Peyer's patch (tissue), 4 donors: ENCODE measurements around the gene LDHB.

Experiments used
- POLR2A ChIP-seq, 2 donors: fragments of 450-650 bp; IDR thresholded peaks; one replicate each; pipeline ENCODE4 v1.5.1; 2017; ENCODE audit warnings: antibody characterized with exemption in 2 of 2, mild to moderate bottlenecking in 2 of 2, moderate library complexity in 2 of 2
- TF ChIP-seq, protein P1 (sequence below), 6 experiments: fragments of 450-650 bp in 4 of 6; fragments of 200-600 bp in 2 of 6; sonication (generic) in 1 of 6; IDR thresholded peaks; one replicate each; pipeline ENCODE4 v1.5.1; 2017 to 2019; ENCODE audit warnings: antibody characterized with exemption in 6 of 6, mild to moderate bottlenecking in 3 of 6, moderate library complexity in 1 of 6

DNA sequence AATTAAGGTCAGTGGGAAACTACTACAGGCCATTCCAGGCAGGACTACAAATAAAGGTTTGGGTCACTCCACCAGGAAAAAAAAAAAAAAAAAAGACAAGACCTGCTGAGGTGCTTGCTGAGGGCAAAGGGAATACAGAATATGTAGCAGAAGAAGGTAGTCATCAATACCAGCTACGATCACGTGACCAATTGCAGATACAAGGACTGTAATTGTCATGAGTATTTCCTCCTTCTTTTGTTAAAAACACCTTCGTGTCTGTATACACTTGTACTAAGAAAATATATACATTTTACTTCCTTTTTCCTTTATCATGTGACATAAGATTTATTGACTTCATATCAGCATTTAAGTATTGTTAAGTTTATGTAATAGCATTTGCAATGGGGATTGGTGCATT lies 72.2 kb downstream of the LDHB start:
- TF ChIP-seq POLR2A (IDR thresholded peaks at IDR 0.05): no peak
- TF ChIP-seq, protein P1, sequence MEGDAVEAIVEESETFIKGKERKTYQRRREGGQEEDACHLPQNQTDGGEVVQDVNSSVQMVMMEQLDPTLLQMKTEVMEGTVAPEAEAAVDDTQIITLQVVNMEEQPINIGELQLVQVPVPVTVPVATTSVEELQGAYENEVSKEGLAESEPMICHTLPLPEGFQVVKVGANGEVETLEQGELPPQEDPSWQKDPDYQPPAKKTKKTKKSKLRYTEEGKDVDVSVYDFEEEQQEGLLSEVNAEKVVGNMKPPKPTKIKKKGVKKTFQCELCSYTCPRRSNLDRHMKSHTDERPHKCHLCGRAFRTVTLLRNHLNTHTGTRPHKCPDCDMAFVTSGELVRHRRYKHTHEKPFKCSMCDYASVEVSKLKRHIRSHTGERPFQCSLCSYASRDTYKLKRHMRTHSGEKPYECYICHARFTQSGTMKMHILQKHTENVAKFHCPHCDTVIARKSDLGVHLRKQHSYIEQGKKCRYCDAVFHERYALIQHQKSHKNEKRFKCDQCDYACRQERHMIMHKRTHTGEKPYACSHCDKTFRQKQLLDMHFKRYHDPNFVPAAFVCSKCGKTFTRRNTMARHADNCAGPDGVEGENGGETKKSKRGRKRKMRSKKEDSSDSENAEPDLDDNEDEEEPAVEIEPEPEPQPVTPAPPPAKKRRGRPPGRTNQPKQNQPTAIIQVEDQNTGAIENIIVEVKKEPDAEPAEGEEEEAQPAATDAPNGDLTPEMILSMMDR (IDR thresholded peaks at IDR 0.05): no peak
